ENCODE data around the gene PUM1.
"Not testable (repeated sequence)": the region's sequence is repeated elsewhere in the genome, so short reads cannot be mapped to it uniquely, and the experiment has no call there.

DNA sequence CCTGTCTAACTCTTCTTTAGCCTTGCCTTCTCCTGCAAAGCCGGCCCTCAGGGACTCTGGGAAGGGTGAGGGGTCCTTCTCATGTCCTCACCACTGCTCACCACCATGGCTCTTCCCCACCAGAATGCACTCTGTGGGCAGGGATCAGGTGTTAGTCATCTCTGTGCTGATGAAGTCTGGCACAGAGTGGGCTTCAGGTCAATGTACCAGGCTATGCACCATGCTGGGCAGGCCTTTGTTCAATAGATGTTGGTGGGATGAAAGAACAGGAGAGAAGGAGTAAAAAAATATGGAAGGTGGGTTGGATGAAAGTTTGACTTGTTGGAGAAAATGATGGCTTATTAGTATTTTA lies 116.1 kb downstream of the PUM1 start:
- TF ChIP-seq, protein P1, sequence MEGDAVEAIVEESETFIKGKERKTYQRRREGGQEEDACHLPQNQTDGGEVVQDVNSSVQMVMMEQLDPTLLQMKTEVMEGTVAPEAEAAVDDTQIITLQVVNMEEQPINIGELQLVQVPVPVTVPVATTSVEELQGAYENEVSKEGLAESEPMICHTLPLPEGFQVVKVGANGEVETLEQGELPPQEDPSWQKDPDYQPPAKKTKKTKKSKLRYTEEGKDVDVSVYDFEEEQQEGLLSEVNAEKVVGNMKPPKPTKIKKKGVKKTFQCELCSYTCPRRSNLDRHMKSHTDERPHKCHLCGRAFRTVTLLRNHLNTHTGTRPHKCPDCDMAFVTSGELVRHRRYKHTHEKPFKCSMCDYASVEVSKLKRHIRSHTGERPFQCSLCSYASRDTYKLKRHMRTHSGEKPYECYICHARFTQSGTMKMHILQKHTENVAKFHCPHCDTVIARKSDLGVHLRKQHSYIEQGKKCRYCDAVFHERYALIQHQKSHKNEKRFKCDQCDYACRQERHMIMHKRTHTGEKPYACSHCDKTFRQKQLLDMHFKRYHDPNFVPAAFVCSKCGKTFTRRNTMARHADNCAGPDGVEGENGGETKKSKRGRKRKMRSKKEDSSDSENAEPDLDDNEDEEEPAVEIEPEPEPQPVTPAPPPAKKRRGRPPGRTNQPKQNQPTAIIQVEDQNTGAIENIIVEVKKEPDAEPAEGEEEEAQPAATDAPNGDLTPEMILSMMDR (IDR thresholded peaks at IDR 0.05; ENCODE audit: insufficient read depth, low read depth, low read length) = not testable (repeated sequence)
- TF ChIP-seq EZH2 (IDR thresholded peaks at IDR 0.05; ENCODE audit: insufficient read depth, low read length) = not testable (repeated sequence)

Measured in astrocyte (in vitro differentiated cells and primary cell).